NCI-H510A (cell line): ENCODE results near the gene ANO7.

Experiments used
- DNase-seq: peaks from one replicate; lab custom pipeline; 2025; lab: John Stamatoyannopoulos, UW

The ANO7 gene

DNA sequence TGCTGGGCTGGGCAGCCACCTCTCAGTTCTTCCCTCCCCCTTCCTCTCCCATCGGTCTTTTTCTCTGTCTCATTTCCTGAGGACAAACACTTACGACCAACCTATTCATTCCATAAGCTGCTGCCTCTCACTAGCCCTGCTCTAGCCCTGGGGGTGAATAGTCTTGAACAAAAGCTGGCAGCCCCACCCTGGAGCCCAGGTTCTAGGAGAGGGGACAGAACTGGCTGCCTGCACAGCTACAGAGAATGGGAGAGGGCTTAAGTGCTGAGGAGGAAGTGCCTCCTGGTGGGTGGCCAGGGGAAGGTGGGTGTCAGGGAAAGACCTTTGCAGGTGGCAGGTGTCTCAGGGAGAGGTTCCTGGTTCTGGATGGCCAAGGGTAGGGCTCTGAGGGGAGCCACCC is 22.8 kb downstream of the ANO7 start:
- no peak for DNase-seq

- DNase-seq = no peak
These were observed 24.6 kb downstream of the ANO7 start for GRCh38 chr2:241213041-241213440.

DNA sequence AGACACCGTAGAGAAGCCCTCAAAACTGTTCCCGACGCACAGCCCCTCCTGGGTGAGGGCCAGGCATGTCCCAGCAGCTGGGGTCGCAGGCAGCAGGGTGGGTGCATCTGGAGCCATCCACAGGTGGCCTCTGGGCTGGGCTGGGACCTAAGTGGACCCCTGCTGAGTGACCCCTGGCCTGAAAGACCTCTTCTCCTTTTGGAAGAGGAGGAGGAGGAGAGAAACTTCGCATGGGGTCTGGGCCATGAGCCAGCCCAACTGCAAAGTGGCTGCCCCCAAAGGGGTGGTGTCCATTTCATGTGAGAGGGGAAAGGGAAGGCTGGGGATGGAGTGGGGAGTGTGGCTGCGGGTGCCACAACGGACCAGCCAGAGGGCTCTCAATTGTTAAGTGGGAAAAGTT is 25.1 kb downstream of the ANO7 start:
- DNase-seq = no peak

DNA sequence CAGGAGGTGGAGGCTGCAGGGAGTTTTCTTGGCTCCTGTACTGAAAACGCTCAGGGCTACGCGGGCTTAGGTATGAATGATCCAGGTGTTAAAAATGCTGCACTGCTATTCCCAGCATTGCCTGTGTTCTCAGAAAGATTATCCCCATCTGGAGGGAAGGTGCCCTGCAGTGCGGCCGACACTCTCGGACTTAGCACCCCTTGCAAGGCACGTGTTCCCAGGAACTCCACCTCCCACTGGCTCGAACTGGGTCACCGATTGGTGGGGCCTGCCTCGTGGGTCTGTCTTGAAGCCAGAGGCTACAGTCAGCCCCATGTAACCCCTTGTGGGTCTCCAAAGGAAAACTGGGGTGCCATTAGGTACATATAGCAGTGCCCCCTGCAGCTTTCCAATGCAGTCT is 25.7 kb downstream of the ANO7 start:
- DNase-seq = no peak

DNA sequence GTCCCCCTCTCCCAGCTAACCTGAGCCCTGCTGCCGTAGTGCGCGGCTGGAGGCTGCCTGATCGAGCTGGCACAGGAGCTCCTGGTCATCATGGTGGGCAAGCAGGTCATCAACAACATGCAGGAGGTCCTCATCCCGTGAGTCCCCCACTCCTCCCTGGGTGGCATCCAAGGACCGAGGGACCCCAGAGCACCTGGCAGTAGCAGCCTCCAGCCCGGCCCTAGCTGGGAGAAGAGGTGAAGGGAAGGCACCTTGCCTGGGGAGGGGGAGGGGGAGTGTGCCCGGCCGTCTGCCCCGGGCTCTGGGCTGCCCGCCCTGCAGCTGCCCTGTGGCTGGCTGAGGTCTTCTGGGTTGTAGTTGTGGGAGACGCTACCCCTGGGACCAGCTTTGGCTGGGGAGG is 26.3 kb downstream of the ANO7 start:
- DNase-seq = no peak

GRCh38 chr2:241215421-241215820 is 26.9 kb downstream of the ANO7 start:
- no peak for DNase-seq

DNA sequence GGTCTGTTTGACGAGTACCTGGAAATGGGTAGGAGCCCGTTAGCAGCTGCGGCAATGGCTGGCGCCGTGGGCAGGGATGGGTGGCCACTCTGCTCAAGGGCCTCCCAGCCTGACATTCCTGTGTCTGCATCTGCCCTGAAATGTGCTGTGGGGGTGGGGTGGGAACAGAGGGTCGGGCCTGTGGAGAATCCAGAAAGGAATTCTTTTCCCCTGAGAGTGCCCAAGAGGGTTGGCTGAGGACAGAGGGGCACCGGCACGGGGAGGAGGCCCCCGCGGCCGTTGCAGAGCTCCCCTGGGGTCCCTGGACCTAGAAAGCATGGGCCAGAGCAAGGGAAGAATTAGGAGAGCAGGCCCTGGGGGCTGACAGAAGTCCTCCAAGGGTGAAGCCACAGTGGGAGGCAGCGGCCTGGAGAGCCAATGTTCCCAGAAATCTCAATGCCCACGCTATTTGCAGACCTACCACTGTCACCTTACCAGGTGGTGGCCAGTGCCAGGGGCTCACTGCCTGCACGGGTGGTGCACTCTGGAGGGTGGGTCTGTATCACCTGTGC is 27.8 kb downstream of the ANO7 start:
- DNase-seq = no peak

DNA sequence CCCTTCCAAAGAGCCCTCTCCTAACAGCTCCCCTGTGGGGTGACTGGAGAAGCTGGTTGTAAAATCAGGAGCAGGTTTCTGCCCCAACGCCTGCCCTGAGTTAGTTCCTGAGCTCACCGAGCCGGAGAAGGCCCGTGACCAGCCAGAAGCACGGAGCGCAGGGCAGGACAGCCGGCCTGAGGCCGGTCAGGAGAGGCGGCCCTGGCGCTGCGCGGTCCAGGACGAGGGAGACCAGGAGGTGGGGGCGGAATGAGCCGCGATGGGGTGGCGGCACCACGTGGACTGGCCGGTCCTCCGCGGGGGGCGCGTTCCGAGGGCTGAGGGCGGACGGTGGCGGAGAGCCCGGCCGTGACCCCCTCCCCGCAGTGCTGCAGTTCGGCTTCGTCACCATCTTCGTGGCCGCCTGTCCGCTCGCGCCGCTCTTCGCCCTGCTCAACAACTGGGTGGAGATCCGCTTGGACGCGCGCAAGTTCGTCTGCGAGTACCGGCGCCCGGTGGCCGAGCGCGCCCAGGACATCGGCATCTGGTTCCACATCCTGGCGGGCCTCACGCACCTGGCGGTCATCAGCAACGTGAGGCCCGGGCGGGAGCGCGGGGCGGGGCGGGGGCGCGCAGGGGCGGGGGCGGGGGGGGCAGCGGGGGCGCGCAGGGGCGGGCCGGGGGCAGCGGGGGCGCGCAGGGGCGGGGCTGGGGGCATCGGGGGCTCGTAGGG is 29.0 kb downstream of the ANO7 start:
- peak; percentile 71 for DNase-seq

DNA sequence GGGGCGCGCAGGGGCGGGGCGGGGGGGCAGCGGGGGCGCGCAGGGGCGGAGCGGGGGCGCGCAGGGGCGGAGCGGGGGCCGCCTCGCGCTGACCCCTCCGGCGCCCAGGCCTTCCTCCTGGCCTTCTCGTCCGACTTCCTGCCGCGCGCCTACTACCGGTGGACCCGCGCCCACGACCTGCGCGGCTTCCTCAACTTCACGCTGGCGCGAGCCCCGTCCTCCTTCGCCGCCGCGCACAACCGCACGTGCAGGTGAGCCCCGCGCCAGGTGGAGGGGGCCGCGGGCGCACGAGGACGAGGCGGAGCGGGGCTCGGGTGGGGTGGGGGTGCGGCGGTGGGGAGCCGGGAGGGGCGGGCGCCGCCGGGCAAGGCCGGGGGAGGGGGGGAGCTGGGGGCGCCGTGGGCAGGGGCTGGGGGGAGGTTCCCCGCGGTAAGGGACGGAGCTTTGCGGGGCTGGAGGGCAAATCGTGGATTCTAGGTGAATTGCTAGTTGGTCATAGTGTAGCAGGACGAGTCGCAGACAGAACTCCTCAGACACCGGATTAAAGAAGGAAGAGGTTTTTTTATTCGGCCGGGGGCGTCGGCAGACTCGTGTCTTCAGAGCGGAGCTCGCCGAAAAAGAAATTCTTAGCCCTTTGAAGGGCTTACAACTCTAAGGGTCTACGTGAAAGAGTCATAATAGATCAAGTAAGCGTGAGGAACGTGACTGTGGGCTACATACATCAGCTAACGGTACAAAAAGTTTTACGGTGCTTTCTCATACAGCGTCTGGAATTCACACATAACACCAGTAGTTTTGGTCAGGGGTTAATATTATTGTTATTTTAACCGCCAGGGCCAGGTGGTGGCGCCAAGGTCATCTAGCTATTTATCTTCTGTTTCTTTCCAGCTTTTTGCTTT is 29.9 kb downstream of the ANO7 start:
- peak; percentile 52 for DNase-seq

- no peak for DNase-seq
These were observed 30.5 kb downstream of the ANO7 start for GRCh38 chr2:241219030-241219382.

DNA sequence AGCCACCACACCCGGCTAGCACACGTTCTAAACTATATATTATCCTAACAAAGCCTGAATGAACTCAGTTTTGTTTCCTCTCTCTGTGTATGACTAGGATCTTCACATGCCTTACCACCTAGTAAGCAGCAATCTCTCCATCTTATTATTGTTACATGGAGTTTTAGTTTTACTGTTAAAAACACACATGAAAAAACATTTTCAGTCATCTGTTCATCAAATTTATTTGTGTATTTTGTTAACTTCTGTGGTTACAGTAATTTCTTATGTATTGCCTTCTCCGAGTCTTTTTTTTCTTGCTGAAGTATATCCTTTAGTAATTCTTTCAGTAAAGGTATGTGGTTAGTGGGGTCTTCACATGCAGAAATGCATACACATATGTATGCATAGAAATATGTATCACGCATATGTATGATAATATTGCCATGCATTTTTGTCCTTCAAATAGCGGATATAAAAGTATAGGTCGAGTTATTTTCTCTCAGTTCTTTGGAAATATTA is 31.4 kb downstream of the ANO7 start:
- DNase-seq = no peak

DNA sequence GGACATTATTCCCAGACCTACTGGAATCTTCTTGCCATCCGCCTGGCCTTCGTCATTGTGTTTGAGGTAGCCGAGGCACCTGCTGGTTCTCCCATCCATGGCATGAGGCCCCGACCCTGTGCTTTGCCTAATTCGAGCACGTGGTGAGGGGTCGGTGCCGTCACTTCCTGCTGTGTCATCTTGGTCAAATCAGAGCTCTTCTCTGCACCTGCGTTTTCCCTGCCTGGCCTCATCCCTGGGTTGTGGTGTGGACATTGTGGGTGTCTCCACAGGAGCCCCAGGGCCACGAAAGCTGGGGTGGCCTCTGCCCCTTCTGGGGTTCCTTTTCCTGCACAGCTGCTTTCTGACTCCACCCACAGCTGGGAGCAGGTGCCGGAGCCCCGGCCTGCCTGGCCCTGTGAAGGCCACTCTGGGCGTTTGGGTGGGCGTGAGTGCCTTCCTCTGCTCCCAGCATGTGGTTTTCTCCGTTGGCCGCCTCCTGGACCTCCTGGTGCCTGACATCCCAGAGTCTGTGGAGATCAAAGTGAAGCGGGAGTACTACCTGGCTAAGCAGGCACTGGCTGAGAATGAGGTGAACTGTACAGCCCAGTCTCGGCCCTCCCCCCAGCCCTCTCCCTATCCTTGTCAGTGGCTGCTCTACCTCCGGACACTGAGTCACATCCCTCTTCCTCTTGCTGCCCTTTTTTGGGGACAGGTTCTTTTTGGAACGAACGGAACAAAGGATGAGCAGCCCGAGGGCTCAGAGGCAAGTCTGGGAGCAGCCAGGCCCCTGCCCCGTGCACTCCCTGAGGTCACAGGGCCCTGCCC is 34.9 kb downstream of the ANO7 start:
- DNase-seq = no peak

GRCh38 chr2:241224018-241224850 is 35.8 kb downstream of the ANO7 start:
- no peak for DNase-seq

DNA sequence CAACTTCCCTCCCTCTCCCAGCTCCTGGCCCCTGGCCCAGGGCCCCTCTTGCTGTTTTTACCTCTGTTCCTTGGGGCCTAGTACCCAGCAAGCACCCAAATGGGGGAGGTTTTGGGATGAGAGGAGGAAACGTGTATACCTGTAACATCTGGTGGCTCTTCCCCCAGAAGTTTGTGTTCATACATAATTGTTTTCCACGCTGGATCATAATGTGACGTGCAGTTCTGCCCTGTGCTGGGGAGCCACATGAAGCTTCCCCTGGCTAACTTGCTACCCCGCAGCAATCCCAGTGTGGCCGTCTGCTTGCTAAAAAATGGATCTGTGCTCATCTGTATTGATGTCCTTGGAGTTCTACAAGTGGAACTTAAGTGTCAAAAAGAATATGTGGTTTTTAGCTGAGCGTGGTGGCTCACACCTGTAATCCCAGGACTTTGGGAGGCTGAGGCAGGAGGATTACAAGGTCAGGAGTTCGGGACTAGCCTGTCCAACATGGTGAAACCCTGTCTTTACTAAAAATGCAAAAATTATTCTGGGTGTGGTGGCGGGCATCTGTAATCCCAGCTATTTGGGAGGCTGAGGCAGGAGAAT is 36.5 kb downstream of the ANO7 start:
- no peak for DNase-seq

GRCh38 chr2:241225545-241225944 is 37.1 kb downstream of the ANO7 start:
- no peak for DNase-seq

DNA sequence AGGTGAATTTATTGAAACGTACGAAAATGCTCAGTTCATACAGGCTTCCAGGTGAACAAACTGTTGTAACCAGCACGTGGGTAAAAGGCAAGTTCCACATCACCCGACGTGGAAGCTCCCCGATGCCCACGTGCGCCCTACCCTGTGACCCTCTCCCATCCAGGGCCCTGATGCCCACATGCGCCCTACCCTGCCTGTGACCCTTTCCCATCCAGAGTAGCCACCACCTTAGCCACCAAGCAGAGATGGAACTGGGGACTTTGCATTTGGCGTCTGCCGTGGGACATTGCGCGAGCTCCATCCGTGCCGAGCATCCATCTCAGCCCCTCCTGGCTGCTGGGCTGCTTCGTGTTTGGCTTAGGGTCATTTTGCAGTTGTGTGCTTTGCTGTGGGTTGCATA is 37.5 kb downstream of the ANO7 start:
- DNase-seq = no peak

DNA sequence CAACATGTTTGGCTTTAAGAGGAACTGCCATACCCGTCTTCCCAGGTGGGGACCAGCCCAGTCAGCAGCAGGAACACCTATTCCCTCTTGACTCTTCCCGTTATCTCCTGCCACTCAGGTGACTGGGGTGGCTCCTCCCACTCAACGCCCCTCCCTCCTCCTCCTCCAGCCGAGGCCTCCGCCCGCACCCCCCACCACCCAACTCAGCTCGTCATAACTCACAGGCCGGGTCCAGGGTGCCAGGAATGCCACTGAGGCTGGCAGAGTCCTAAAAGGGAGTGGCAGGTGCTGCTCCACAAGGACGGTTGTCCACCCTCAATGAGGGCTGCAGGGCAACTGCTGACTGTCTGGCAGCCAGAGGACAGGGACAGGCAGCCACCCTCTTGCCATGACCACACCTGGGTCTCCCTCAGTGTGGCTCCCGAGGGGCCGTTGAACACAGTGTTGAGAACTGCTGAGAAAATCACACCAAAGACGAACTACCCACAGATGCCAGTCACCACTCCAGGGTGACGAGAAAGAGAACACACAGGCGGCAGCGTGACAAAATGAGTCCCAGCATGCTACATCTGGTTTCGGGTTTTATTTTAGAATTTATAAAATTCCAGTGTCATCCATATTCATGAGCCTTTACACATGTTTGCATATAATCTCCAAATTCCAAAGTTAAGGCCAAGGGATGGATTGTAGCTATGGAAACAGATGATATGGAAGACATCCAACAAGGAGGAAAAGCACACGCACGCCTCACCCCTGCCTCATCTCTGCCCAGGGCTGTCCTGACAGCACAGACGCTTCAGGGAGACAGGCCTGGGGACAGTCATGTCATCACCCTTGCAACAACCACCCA is 38.5 kb downstream of the ANO7 start:
- DNase-seq = no peak

- DNase-seq = no peak
These were observed 39.1 kb downstream of the ANO7 start for GRCh38 chr2:241227594-241227993.

- DNase-seq = no peak
These were observed 39.8 kb downstream of the ANO7 start for GRCh38 chr2:241228081-241228859.
